ENCODE data around the gene MILR1.
"Not testable (repeated sequence)": the region's sequence is repeated elsewhere in the genome, so short reads cannot be mapped to it uniquely, and the experiment has no call there.

MILR1 gene

GRCh38 chr17:64428406-64428805 is 20.5 kb upstream of the MILR1 start:
- no peak overlapping the region for H3K4me3 ChIP-seq (ENCODE audit: low read depth, low read length)
- in situ Hi-C loops (cut with HindIII; ENCODE audit: low sequenced_read_pairs): loop anchor here (5.0 kb wide), 1 partner anchor 54 kb away; no protein-coding TSS in a partner anchor
- DNase-seq (ENCODE audit: low read depth): no peak
- no peak for TF ChIP-seq CTCF (IDR thresholded peaks at IDR 0.05; ENCODE audit: low read depth, low read length, missing control alignments)

GRCh38 chr17:64430036-64430435 is 18.9 kb upstream of the MILR1 start:
- in situ Hi-C loops (cut with HindIII; ENCODE audit: low sequenced_read_pairs); H3K4me3 ChIP-seq (ENCODE audit: low read depth, low read length); DNase-seq (ENCODE audit: low read depth): not testable (repeated sequence)

GRCh38 chr17:64431534-64431933 is 17.4 kb upstream of the MILR1 start:
- DNase-seq (ENCODE audit: low read depth): no peak
- no peak for TF ChIP-seq CTCF (IDR thresholded peaks at IDR 0.05; ENCODE audit: low read depth, low read length, missing control alignments)
- no peak overlapping the region for H3K4me3 ChIP-seq (ENCODE audit: low read depth, low read length)
- in situ Hi-C loops (cut with HindIII; ENCODE audit: low sequenced_read_pairs): no loop called here

- H3K4me3 ChIP-seq (ENCODE audit: low read depth, low read length): no peak overlapping the region
- in situ Hi-C loops (cut with HindIII; ENCODE audit: low sequenced_read_pairs): no loop called here
- no peak for TF ChIP-seq CTCF (IDR thresholded peaks at IDR 0.05; ENCODE audit: low read depth, low read length, missing control alignments)
- no peak for DNase-seq (ENCODE audit: low read depth)
Observed at GRCh38 chr17:64437944-64438525, 10.9 kb upstream of the MILR1 start.

- H3K4me3 ChIP-seq (ENCODE audit: low read depth, low read length); in situ Hi-C loops (cut with HindIII; ENCODE audit: low sequenced_read_pairs); DNase-seq (ENCODE audit: low read depth): not testable (repeated sequence)
Observed at GRCh38 chr17:64439521-64439920, 9.4 kb upstream of the MILR1 start.

- no peak overlapping the region for H3K4me3 ChIP-seq (ENCODE audit: low read depth, low read length)
- in situ Hi-C loops (cut with HindIII; ENCODE audit: low sequenced_read_pairs): no loop called here
- no peak for TF ChIP-seq CTCF (IDR thresholded peaks at IDR 0.05; ENCODE audit: low read depth, low read length, missing control alignments)
- DNase-seq (ENCODE audit: low read depth): no peak
Observed at GRCh38 chr17:64439956-64440355, 9.0 kb upstream of the MILR1 start.

GRCh38 chr17:64441772-64442540 is 7.0 kb upstream of the MILR1 start:
- no peak overlapping the region for H3K4me3 ChIP-seq (ENCODE audit: low read depth, low read length)
- DNase-seq (ENCODE audit: low read depth): no peak
- in situ Hi-C loops (cut with HindIII; ENCODE audit: low sequenced_read_pairs): no loop called here
- no peak for TF ChIP-seq CTCF (IDR thresholded peaks at IDR 0.05; ENCODE audit: low read depth, low read length, missing control alignments)
